ENCODE measurements around the gene ARL5A.

- TF ChIP-seq CTCF (IDR thresholded peaks at IDR 0.05) (no peak), POLR2A (IDR thresholded peaks at IDR 0.05) (no peak)
Observed at GRCh38 chr2:151774506-151774905, 53.7 kb downstream of the ARL5A start.

All from body of pancreas (tissue), 4 donors.